Measurements from ENCODE around the gene PHF2. TPM values are rescaled to one million over a fixed set of nuclear protein-coding genes. Genes with fewer than 3 reads are reported as not detected.

PHF2 gene
- total and polyA plus RNA-seq, 2 experiments from 2014 or later = 4.3 to 11.8 TPM

GRCh38 chr9:93679536-93680442 is 103.4 kb downstream of the PHF2 start (continued):
- TF ChIP-seq ETS1 (IDR thresholded peaks at IDR 0.05) (no peak), ZNF462 (CRISPR knock-in tag; IDR thresholded peaks at IDR 0.05) (no peak), ZNF331 (CRISPR knock-in tag; IDR thresholded peaks at IDR 0.05; ENCODE audit: low read depth) (no peak), CREB1 (CRISPR knock-in tag; IDR thresholded peaks at IDR 0.05; ENCODE audit: low read depth) (no peak)

GRCh38 chr9:93680443-93681268 is 104.3 kb downstream of the PHF2 start:
- no peaks in the 10 kb centered on the region for H3K27me3 ChIP-seq (ENCODE audit: insufficient read depth)
- H3K36me3 ChIP-seq (ENCODE audit: insufficient read depth) = no peaks in the 10 kb centered on the region
- H3K4me2 ChIP-seq = no peak overlapping the region
- Mint-ChIP-seq H3K4me3 (no peak overlapping the region), H3K36me3 (ENCODE audit: low read depth) (0 out of 3 replicates have a peak, but pooled peaks cover 3% of the 10 kb centered on the region), H3K9me3 (no peaks in the 10 kb centered on the region; the same call in 2 of the 3 replicates), H3K4me1 (peaks cover 3% of the 10 kb centered on the region), H3K27ac (no peak overlapping the region), H3K27me3 (ENCODE audit: insufficient read depth, low read depth, poor library complexity) (peaks cover 4% of the 10 kb centered on the region)
- H3K4me1 ChIP-seq (ENCODE audit: insufficient read depth) = no peaks in the 10 kb centered on the region
- H2AFZ ChIP-seq = no peak overlapping the region
- H3F3A ChIP-seq (replicated peaks; ENCODE audit: low read depth) = no peaks in the 10 kb centered on the region
- H4K20me1 ChIP-seq (replicated peaks; ENCODE audit: insufficient read depth) = no peaks in the 10 kb centered on the region
- H3K79me2 ChIP-seq (replicated peaks; ENCODE audit: insufficient read depth) = no peaks in the 10 kb centered on the region
- no peak for ATAC-seq
- TF ChIP-seq CTCF (conservative IDR thresholded peaks at IDR 0.05; ENCODE audit: low read depth in 2 of 2) (peak in 1 of 2 experiments; percentile 34; a peak in 2 of 4 replicates), ZNF331 (CRISPR knock-in tag; IDR thresholded peaks at IDR 0.05; ENCODE audit: low read depth) (no peak)
- DNase-seq (ENCODE audit: low spot score) = no peak
- H3K9me2 ChIP-seq (ENCODE audit: insufficient read depth) = no peaks in the 10 kb centered on the region
- no peak overlapping the region for H3K4me3 ChIP-seq
- no peak overlapping the region for H3K27ac ChIP-seq (ENCODE audit: low read depth)
